Ishikawa (cell line): Measurements from ENCODE around the gene PHOX2A.
A peak's percentile ranks its signal among the peaks of the same experiment; 100 is the strongest.

ENCODE experiments used
- CEBPB ChIP-seq: IDR thresholded peaks from 2 replicates; pipeline ENCODE4 v1.6.1; 2012
- CREB1 ChIP-seq: IDR thresholded peaks from 2 replicates; pipeline ENCODE4 v1.6.1; 2012; ENCODE audit warnings: low read depth
- EGR1 ChIP-seq: IDR thresholded peaks from 2 replicates; pipeline ENCODE4 v1.6.1; 2012
- EP300 ChIP-seq: IDR thresholded peaks from 2 replicates; pipeline ENCODE4 v1.6.1; 2012; ENCODE audit warnings: borderline replicate concordance
- FOXM1 ChIP-seq: IDR thresholded peaks from 2 replicates; pipeline ENCODE4 v1.6.1; 2012; ENCODE audit warnings: low read depth, borderline replicate concordance
- NFIC ChIP-seq: IDR thresholded peaks from 2 replicates; pipeline ENCODE4 v1.6.1; 2012
- RAD21 ChIP-seq: IDR thresholded peaks from 2 replicates; pipeline ENCODE4 v1.6.1; 2012; ENCODE audit warnings: low read depth
- TAF1 ChIP-seq: IDR thresholded peaks from 2 replicates; pipeline ENCODE4 v1.6.1; 2012; ENCODE audit warnings: low read depth, mild to moderate bottlenecking
- TCF12 ChIP-seq: IDR thresholded peaks from 2 replicates; pipeline ENCODE4 v1.6.1; 2012; ENCODE audit warnings: low read depth
- TEAD4 ChIP-seq: IDR thresholded peaks from 2 replicates; pipeline ENCODE4 v1.6.1; 2012
- YY1 ChIP-seq: IDR thresholded peaks from 2 replicates; pipeline ENCODE4 v1.6.1; 2012; ENCODE audit warnings: low read depth
- ZBTB7A ChIP-seq: IDR thresholded peaks from 2 replicates; pipeline ENCODE4 v1.6.1; 2012; ENCODE audit warnings: low read depth
- TF ChIP-seq, protein P1 (sequence below): IDR thresholded peaks from 2 replicates; pipeline ENCODE4 v1.6.1; 2012; ENCODE audit warnings: low read depth, mild to moderate bottlenecking
- TF ChIP-seq, protein P2 (sequence below): IDR thresholded peaks from 2 replicates; pipeline ENCODE4 v1.6.1; 2012
- TF ChIP-seq, protein P3 (sequence below): IDR thresholded peaks from 2 replicates; pipeline ENCODE4 v1.6.1; 2012

Gene PHOX2A

DNA sequence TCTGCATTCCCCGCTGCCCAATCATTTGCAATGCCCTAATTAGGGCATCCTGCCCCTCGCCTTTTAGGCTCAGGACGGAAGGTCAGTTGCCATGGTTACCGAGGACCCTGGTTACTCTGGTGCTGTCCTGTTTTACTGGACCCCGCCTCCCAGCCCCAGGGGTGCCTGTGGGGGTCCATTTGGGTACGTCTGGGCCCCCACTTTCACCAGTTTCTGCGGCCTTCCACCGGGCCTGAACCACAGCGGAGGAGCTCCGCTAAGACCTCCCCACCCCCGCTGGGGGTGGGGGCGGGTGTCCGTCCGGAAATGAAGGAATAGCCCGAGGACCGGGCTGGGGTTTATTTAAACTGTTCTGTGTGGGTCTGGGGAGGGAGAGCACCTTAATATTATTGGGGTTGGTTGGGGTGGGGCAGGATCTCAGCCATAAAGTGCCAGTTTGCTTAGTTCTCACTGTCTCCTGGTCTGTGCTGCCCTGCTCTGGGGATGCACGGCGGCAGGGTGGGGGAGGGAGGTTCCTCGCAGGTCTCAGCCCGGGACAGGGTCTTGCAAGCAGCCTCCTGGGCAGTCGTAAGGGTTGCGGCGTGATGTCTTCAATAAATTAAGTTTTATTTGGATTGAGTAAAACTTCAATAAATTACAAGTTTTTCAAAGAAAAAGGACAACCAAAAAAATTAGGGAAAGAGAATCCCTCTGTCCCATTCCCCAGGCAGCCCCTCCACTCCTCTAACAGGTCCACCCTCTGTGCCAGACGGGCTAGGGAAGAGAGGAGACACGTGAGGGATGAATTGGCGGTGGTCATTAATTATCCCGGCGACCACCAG is 5.3 kb downstream of the PHOX2A start:
- TF ChIP-seq, protein P1, sequence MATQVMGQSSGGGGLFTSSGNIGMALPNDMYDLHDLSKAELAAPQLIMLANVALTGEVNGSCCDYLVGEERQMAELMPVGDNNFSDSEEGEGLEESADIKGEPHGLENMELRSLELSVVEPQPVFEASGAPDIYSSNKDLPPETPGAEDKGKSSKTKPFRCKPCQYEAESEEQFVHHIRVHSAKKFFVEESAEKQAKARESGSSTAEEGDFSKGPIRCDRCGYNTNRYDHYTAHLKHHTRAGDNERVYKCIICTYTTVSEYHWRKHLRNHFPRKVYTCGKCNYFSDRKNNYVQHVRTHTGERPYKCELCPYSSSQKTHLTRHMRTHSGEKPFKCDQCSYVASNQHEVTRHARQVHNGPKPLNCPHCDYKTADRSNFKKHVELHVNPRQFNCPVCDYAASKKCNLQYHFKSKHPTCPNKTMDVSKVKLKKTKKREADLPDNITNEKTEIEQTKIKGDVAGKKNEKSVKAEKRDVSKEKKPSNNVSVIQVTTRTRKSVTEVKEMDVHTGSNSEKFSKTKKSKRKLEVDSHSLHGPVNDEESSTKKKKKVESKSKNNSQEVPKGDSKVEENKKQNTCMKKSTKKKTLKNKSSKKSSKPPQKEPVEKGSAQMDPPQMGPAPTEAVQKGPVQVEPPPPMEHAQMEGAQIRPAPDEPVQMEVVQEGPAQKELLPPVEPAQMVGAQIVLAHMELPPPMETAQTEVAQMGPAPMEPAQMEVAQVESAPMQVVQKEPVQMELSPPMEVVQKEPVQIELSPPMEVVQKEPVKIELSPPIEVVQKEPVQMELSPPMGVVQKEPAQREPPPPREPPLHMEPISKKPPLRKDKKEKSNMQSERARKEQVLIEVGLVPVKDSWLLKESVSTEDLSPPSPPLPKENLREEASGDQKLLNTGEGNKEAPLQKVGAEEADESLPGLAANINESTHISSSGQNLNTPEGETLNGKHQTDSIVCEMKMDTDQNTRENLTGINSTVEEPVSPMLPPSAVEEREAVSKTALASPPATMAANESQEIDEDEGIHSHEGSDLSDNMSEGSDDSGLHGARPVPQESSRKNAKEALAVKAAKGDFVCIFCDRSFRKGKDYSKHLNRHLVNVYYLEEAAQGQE = no peak
- TF ChIP-seq YY1 = no peak
- TF ChIP-seq, protein P2, sequence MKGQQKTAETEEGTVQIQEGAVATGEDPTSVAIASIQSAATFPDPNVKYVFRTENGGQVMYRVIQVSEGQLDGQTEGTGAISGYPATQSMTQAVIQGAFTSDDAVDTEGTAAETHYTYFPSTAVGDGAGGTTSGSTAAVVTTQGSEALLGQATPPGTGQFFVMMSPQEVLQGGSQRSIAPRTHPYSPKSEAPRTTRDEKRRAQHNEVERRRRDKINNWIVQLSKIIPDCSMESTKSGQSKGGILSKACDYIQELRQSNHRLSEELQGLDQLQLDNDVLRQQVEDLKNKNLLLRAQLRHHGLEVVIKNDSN = no peak
- TF ChIP-seq NFIC = no peak
- no peak for TF ChIP-seq CEBPB
- TF ChIP-seq CREB1 = no peak
- no peak for TF ChIP-seq TCF12
- no peak for TF ChIP-seq EP300
- TF ChIP-seq, protein P3, sequence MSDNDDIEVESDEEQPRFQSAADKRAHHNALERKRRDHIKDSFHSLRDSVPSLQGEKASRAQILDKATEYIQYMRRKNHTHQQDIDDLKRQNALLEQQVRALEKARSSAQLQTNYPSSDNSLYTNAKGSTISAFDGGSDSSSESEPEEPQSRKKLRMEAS = no peak
- no peak for TF ChIP-seq TEAD4
- no peak for TF ChIP-seq EGR1
- TF ChIP-seq ZBTB7A = no peak

DNA sequence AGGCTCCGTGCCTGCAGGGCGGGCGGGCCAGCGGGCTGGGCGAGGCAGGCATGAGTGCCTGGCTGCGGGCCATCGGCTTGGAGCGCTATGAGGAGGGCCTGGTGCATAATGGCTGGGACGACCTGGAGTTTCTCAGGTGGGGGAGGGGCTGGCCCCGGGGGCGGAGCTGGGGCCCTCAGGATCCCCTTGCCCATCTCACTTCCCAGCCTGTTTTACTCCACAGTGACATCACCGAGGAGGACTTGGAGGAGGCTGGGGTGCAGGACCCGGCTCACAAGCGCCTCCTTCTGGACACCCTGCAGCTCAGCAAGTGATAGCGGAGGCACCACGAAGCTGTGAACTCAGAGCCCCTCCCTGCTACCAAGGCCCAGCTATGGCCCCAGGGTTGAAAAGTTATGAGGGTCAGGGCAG is 5.9 kb downstream of the PHOX2A start:
- TF ChIP-seq RAD21 (peak; percentile 66), EP300 (no peak), TCF12 (no peak)
- TF ChIP-seq, protein P3 = no peak

DNA sequence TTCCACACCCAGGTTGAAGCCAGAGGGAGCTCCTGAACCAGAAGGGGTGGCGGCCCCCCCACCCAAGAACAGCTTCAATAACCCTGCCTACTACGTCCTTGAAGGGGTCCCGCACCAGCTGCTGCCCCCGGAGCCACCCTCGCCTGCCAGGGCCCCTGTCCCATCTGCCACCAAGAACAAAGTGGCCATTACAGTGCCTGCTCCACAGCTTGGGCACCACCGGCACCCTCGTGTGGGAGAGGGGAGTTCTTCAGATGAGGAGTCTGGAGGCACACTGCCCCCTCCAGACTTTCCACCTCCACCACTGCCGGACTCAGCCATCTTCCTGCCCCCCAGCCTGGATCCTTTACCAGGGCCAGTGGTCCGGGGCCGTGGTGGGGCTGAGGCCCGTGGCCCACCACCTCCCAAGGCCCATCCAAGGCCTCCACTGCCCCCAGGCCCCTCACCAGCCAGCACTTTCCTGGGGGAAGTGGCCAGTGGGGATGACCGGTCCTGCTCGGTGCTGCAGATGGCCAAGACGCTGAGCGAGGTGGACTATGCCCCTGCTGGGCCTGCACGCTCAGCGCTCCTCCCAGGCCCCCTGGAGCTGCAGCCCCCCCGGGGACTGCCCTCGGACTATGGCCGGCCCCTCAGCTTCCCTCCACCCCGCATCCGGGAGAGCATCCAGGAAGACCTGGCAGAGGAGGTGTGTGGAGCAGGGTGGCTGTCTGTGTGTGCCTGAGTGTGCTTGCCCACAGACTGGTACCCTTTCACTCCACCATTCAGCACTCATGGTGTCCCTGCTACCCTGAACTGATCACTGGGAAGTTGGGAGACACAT is 6.7 kb downstream of the PHOX2A start:
- TF ChIP-seq TEAD4 (no peak), FOXM1 (no peak), NFIC (no peak), CREB1 (no peak), TCF12 (no peak), CEBPB (no peak), RAD21 (no peak), EP300 (no peak)
- TF ChIP-seq, protein P3 = no peak
- TF ChIP-seq, protein P1 = no peak
- TF ChIP-seq, protein P2 = no peak

DNA sequence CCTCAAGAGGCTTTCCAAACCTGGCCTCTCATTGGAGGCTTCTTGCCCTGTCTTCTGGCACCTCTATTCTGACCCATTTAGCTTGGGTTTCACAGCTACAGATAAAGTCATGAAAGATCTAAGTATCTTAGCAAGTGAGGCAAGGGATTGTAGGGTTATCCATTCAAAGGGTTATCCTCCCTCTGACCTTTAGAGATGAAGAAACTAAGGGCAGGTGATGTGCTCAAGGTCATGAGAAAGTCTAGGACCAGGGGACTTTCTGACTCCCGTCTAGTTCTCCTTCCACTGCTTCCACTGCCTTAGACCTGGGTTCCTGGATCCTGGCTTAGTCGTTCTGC is 7.2 kb downstream of the PHOX2A start:
- TF ChIP-seq TAF1 (no peak), ZBTB7A (no peak), FOXM1 (no peak), CREB1 (no peak), CEBPB (no peak), EP300 (no peak), RAD21 (no peak), NFIC (no peak)
- TF ChIP-seq, protein P1 = no peak
- TF ChIP-seq, protein P2 = no peak
